AG09309 (cell line): ENCODE data around the gene MCM10.

Experiments
- DNase-seq: peaks from one replicate; pipeline ENCODE4 v3.0.0-alpha.2; 2010; ENCODE audit warnings: low read depth
- H3K4me3 ChIP-seq: 2 replicates; pipeline ENCODE4 v1.5.1; 2011; ENCODE audit warnings: mild to moderate bottlenecking, low read depth, low read length, moderate library complexity; ENCODE audit not compliant: control insufficient read depth
- TF ChIP-seq, protein P1 (sequence below): IDR thresholded peaks from 2 replicates; pipeline ENCODE4 v1.5.1; 2011; ENCODE audit warnings: mild to moderate bottlenecking, low read depth, low read length, inconsistent platforms; ENCODE audit not compliant: insufficient read depth, control insufficient read depth; ENCODE audit errors: missing control alignments

The MCM10 gene

DNA sequence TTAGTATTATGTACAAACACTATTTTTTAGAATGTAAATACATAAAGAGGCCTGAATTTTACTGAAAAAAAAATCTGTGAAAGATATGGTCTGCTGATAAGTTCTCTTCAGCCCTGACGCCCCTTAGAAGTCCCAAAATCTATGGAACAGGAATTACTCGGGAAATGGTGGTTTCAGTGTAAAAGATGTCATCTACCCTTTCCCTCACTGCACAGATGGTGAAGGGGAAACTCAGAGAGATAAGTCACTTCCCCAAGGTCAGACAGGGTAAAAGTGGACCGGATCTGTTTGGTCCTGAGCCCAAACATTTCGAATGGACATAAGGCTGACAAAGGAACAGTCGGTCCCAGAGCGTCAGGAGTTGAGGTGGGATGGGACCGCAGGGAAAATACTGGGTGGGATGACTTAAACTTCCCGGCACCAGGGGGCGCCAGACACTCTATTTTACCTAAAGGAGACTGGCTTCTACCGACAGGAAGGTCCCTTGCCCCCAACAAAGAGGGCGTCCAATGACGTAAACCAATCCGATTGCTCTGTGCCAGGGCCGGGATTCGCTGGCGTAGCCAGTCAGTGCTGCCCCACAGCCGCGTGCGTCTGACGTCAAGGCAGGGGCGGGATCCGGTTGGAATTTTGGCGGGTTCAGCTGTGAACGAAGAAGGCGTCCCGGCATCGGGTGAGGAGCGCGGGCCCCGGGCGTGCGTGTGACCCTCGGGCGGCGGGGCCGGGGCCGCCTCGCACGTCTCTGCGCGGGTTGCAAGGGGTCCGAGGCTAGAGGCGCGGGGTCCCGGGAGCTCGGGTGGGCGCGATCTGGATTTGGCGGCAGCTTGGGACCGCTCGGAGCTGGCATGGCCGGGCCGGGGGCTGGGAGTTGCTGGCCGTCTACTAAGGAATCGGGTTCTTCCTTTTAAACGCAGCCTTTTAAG, at the start of gene MCM10:
TSS of gene MCM10 (plus strand) at position 625 of the 923 bp plus-strand sequence. CDS start 2,645 bp downstream, outside the sequence.
- TF ChIP-seq, protein P1, sequence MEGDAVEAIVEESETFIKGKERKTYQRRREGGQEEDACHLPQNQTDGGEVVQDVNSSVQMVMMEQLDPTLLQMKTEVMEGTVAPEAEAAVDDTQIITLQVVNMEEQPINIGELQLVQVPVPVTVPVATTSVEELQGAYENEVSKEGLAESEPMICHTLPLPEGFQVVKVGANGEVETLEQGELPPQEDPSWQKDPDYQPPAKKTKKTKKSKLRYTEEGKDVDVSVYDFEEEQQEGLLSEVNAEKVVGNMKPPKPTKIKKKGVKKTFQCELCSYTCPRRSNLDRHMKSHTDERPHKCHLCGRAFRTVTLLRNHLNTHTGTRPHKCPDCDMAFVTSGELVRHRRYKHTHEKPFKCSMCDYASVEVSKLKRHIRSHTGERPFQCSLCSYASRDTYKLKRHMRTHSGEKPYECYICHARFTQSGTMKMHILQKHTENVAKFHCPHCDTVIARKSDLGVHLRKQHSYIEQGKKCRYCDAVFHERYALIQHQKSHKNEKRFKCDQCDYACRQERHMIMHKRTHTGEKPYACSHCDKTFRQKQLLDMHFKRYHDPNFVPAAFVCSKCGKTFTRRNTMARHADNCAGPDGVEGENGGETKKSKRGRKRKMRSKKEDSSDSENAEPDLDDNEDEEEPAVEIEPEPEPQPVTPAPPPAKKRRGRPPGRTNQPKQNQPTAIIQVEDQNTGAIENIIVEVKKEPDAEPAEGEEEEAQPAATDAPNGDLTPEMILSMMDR = peak; percentile 81

DNA sequence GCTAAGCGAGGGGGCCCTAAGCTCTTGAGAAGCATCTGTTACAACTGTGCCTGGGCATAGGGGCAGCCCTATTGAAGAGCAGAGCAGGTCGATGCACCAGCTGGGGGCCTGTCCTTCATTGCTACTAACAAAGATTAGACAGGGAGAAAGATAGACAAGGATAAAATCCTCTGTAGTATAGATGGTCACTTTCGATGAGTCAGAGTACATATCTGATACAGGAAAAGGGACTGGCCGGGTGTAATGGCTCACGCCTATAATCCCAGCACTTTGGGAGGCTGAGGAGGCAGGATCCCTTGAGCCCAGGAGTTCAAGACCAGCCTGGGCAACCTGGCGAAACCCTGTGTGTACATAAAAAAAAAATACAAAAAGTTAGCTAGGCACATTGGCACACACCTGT, 47.8 kb upstream of the MCM10 start:
- DNase-seq = no peak
- TF ChIP-seq, protein P1 = no peak
- no peak overlapping the region for H3K4me3 ChIP-seq

More for the DNA sequence above, at the start of gene MCM10:
- H3K4me3 ChIP-seq = peak within 1 kb of the TSS; percentile 53
- peak; percentile 98 for DNase-seq

DNA sequence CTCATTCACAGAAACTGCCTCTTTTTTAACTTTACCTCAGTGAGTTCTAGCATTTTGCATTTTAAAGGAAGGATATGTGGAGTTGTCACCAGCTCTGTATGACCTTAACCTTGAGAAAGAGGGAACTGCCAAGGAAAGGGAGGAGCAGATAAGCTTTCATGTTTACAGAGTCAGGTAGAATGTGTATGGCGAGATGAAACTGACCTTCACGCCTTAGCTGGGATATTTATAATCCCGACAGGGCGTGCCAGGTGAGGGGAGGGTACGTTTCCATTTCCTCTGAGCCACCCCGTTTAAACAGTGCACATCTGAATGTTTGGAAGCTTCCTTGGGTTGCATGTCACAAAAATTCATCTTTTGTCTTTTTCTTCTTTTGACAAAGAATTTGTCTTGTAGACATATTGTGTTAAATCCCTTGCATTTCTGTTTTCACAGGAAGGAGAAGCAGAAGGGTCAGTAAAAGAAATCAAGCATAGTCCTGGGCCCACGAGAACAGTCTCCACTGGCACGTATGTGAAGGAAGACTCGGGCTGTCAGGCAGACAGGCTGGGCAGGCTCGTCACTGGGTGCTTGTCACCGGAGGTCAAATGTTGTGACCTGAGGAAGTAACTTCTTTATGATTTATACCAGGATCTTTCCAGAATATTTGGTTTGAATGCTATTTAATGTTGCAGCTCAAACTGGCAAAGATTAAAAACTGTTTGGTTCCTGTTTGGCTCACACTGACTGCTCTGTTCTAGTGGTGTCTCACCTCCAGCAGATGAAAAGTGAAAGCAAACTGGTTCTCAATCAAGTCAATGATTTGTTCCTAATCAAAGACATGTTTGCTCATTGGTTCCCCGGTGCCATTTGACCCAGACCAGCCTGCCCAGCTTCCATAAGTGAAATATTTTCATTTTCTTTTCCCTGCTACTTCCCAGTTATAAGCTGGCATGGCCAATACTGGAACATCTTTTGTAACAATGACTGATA, 45.2 kb upstream of the MCM10 start:
- no peak overlapping the region for H3K4me3 ChIP-seq
- DNase-seq = no peak
- TF ChIP-seq, protein P1 = no peak

DNA sequence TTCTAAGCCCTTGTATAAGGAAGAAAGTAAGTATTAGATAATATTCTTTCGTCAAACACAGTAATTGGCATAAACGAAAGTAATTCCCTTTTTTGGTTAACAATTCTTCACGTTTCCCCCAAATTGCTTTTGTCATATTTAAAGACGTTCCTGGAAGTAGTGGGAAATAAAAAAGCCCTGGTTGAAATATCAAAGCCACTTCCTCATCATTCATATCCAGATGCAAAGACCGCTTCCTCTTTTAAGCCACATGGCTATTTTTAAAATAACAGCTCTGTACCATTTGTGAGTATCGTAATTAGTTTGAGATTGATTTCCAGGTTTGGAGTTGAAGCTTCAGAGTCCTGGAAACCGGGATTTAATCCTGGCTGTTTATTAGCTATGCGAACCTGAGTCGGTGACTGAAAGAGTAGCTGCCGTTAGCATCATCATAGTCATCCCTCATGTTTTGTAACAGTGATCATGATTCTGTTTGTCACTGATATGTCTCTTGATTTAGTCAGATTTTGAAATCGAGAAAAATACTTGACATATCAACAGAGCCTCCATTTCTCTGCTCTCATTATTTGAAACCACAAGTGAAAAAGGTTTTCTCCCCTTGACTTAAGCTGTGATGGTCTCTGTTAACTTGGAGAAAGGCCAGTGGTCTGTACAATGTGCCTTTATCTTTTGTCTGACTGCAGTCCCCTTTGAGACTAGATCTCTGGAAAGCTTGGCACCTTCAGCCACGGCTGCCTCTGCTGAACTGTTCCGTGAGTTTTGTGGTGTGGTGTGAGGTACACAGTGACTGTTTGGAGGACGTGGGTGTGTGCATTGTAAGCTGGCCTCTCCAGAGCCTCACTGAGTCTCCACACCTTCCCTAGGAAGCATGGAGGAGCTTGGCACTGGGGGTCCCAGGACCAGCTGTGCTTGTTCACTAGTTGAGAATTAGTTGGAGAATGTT, 43.2 kb upstream of the MCM10 start:
- no peak for DNase-seq
- no peak overlapping the region for H3K4me3 ChIP-seq
- TF ChIP-seq, protein P1 = no peak

DNA sequence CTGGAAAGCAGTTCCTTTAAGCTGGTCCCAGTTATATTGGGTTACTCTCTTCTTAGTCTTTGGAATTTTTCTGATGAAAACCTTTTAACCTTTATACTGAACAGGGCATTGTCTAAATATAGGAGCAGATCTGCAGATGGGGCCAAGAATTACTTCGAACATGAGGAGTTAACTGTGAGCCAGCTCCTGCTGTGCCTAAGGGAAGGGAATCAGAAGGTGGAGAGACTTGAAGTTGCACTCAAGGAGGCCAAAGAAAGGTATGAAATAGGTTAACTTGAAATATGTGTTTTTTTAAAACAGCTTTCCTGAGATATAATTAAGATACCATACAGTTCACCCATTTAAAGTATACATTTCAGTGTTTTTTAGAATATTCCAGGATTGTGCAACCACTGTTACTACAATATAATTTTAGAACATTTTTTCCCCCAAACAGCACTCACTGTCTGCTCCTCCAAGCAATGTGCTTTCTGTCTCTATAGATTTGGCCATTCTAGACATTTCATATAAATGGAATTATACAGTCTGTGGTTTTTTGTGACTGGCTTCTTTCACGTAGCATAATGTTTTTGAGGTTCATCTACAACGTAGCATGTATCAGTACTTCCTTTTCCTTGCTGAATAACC, 42.5 kb upstream of the MCM10 start:
- TF ChIP-seq, protein P1 = no peak
- H3K4me3 ChIP-seq = no peak overlapping the region
- no peak for DNase-seq
